A673 (cell line): ENCODE results near the gene HERC3. TPM values are rescaled to one million over a fixed set of nuclear protein-coding genes. Genes with fewer than 3 reads are reported as not detected.

ENCODE experiments used
- BruUV-seq: library from RNA; stranded (reverse); fragments of 400-500 nt; replicated peaks from 2 replicates; lab custom pipeline; 2021; lab: Mats Ljungman, UMichigan
- CTCF ChIA-PET: fragments of 300-600 bp; sonication (Branson Sonifier 250); formaldehyde crosslinking; loops from one replicate; lab custom pipeline; 2022; ENCODE audit warnings: antibody characterized with exemption; lab: Charles Lee
- POLR2A ChIA-PET: fragments of 300-600 bp; sonication (Branson Sonifier 250); formaldehyde crosslinking; loops from one replicate; lab custom pipeline; 2022; ENCODE audit warnings: antibody characterized with exemption; ENCODE audit not compliant: low non-redundant PET; lab: Charles Lee
- DNase-seq: peaks from one replicate; pipeline ENCODE4 v3.0.0-alpha.2; 2015; ENCODE audit warnings: low spot score
- H3K27ac ChIP-seq: fragments of 200-600 bp; sonication (generic); 2 replicates; pipeline ENCODE4 v1.5.1; 2016; ENCODE audit warnings: mixed run types, low read depth, mild to moderate bottlenecking, mixed read lengths, antibody characterized with exemption, low read length; ENCODE audit not compliant: poor library complexity, severe bottlenecking
- H3K27me3 ChIP-seq: fragments of 200-600 bp; sonication (generic); replicated peaks from 2 replicates; pipeline ENCODE4 v1.6.1; 2017; ENCODE audit warnings: mixed run types, low read depth, mild to moderate bottlenecking, mixed read lengths, antibody characterized with exemption, low read length; ENCODE audit not compliant: insufficient read depth, poor library complexity
- H3K36me3 ChIP-seq: fragments of 200-600 bp; sonication (generic); 2 replicates; pipeline ENCODE4 v1.6.1; 2016; ENCODE audit warnings: mixed run types, mild to moderate bottlenecking, mixed read lengths, antibody characterized with exemption, low read length; ENCODE audit not compliant: insufficient read depth, poor library complexity, severe bottlenecking
- H3K4me1 ChIP-seq: fragments of 200-600 bp; sonication (generic); 2 replicates; pipeline ENCODE4 v1.6.1; 2017; ENCODE audit warnings: mixed run types, mild to moderate bottlenecking, mixed read lengths, antibody characterized with exemption, low read length; ENCODE audit not compliant: insufficient read depth, poor library complexity, severe bottlenecking
- H3K4me3 ChIP-seq: fragments of 200-600 bp; sonication (generic); 2 replicates; pipeline ENCODE4 v1.5.1; 2016; ENCODE audit warnings: low read depth, mixed run types, mild to moderate bottlenecking, mixed read lengths, low read length; ENCODE audit not compliant: poor library complexity, severe bottlenecking
- H3K9me3 ChIP-seq: fragments of 200-600 bp; sonication (generic); 2 replicates; pipeline ENCODE4 v1.6.1; 2016; ENCODE audit warnings: mixed run types, low read depth, mild to moderate bottlenecking, mixed read lengths, antibody characterized with exemption, low read length; ENCODE audit not compliant: poor library complexity, severe bottlenecking
- CTCF ChIP-seq: fragments of 300-800, 200-600 bp; sonication (generic); conservative IDR thresholded peaks from 2 replicates; pipeline ENCODE4 v1.5.1; 2017; ENCODE audit warnings: low read depth, mild to moderate bottlenecking, antibody characterized with exemption, low read length, moderate library complexity, mixed read lengths
- EZH2 ChIP-seq: fragments of 200-600 bp; sonication (generic); IDR thresholded peaks from 2 replicates; pipeline ENCODE4 v1.6.1; 2017; ENCODE audit warnings: borderline replicate concordance, low read depth, mild to moderate bottlenecking, mixed read lengths, antibody characterized with exemption, low read length; ENCODE audit not compliant: poor library complexity, severe bottlenecking
- intact Hi-C: fragments of 100-400 bp; cut with micrococcal nuclease; formaldehyde crosslinking; loops from one replicate; pipeline ENCODE4 v1.10.0; 2022; ENCODE audit not compliant: unreplicated experiment
- total RNA-seq: library from RNA; stranded (reverse); gene quantifications from 2 replicates; pipeline ENCODE4 v1.2.3, GENCODE V29; 2021

The HERC3 gene
- total RNA-seq, 1 experiment from 2014 or later: 0.71 TPM

GRCh38 chr4:88752754-88753153 is 160.5 kb downstream of the HERC3 start:
- Histone ChIP-seq H3K4me1 (no peaks in the 10 kb centered on the region), H3K4me3 (no peak overlapping the region), H3K27ac (no peak overlapping the region), H3K36me3 (peaks cover 7% of the 10 kb centered on the region), H3K9me3 (no peaks in the 10 kb centered on the region), H3K27me3 (no peaks in the 10 kb centered on the region)
- BruUV-seq: no TSS peak
- ChIA-PET CTCF (interaction anchor here (0.5 kb wide), 1 partner anchor 45 kb away, joined by 3 read pairs; no protein-coding TSS in a partner anchor), POLR2A (interaction anchor here (0.6 kb wide), 1 partner anchor 1101 kb away, joined by 3 read pairs; no protein-coding TSS in a partner anchor)
- intact Hi-C loops: no loop called here
- no peak for DNase-seq
- no peak for TF ChIP-seq CTCF
- no peak for TF ChIP-seq EZH2

GRCh38 chr4:88753658-88754571 is 161.6 kb downstream of the HERC3 start:
- no peak for DNase-seq
- no peaks in the 10 kb centered on the region for H3K27me3 ChIP-seq
- intact Hi-C loops: no loop called here
- H3K27ac ChIP-seq: no peak overlapping the region
- no peak overlapping the region for H3K4me3 ChIP-seq
- CTCF ChIA-PET: no interaction called here
- no peaks in the 10 kb centered on the region for H3K9me3 ChIP-seq
- H3K36me3 ChIP-seq: peaks cover 7% of the 10 kb centered on the region
- TF ChIP-seq EZH2: no peak
- TF ChIP-seq CTCF: no peak
- peaks cover 9% of the 10 kb centered on the region for H3K4me1 ChIP-seq
- no TSS peak for BruUV-seq
- POLR2A ChIA-PET: no interaction called here

GRCh38 chr4:88754796-88755195 is 162.5 kb downstream of the HERC3 start:
- no TSS peak for BruUV-seq
- intact Hi-C loops: no loop called here

More at GRCh38 chr4:88754796-88755195, 162.5 kb downstream of the HERC3 start:
- H3K36me3 ChIP-seq: peaks cover 1% of the 10 kb centered on the region
- no peaks in the 10 kb centered on the region for H3K27me3 ChIP-seq
- H3K9me3 ChIP-seq: no peaks in the 10 kb centered on the region
- no peak for DNase-seq
- CTCF ChIA-PET: no interaction called here
- no peak overlapping the region for H3K27ac ChIP-seq
- H3K4me1 ChIP-seq: peaks cover 17% of the 10 kb centered on the region
- TF ChIP-seq CTCF (no peak), EZH2 (no peak)
- no peak overlapping the region for H3K4me3 ChIP-seq
- POLR2A ChIA-PET: no interaction called here
